ENCODE data around the gene CMTM4. TPM values are rescaled to one million over a fixed set of nuclear protein-coding genes. Genes with fewer than 3 reads are reported as not detected.
"Not testable (repeated sequence)": the region's sequence is repeated elsewhere in the genome, so short reads cannot be mapped to it uniquely, and the experiment has no call there.

CMTM4 gene
- polyA plus RNA-seq, 1 donor from 2014 or later: 27.2 TPM

GRCh38 chr16:66630561-66631260, 65.8 kb downstream of the CMTM4 start:
- H3K9me2 ChIP-seq (ENCODE audit: insufficient read depth, low read length); H3K27me3 ChIP-seq (ENCODE audit: insufficient read depth, low read depth, low read length); H2AFZ ChIP-seq (ENCODE audit: low read depth, low read length); H3K79me2 ChIP-seq (replicated peaks; ENCODE audit: insufficient read depth, low read length); H3K9ac ChIP-seq (ENCODE audit: low read length); H3K36me3 ChIP-seq (ENCODE audit: insufficient read depth, low read length); H3K4me2 ChIP-seq (ENCODE audit: low read length); H4K20me1 ChIP-seq (ENCODE audit: insufficient read depth); H3K4me3 ChIP-seq (ENCODE audit: low read length); H3K9me3 ChIP-seq (ENCODE audit: low read length); H3F3A ChIP-seq (ENCODE audit: insufficient read depth, low read length, poor library complexity, severe bottlenecking); H3K27ac ChIP-seq (ENCODE audit: low read length): not testable (repeated sequence)

- no peak overlapping the region for H2AFZ ChIP-seq (ENCODE audit: low read depth, low read length)
- no peaks in the 10 kb centered on the region for H3K9me2 ChIP-seq (ENCODE audit: insufficient read depth, low read length)
- H3K79me2 ChIP-seq (replicated peaks; ENCODE audit: insufficient read depth, low read length): no peaks in the 10 kb centered on the region
- H3K9ac ChIP-seq (ENCODE audit: low read length): no peak overlapping the region
- no peaks in the 10 kb centered on the region for H3K9me3 ChIP-seq (ENCODE audit: low read length)
- no peak overlapping the region for H3K4me2 ChIP-seq (ENCODE audit: low read length)
- no peaks in the 10 kb centered on the region for H3K36me3 ChIP-seq (ENCODE audit: insufficient read depth, low read length)
- H3F3A ChIP-seq (ENCODE audit: insufficient read depth, low read length, poor library complexity, severe bottlenecking): no peaks in the 10 kb centered on the region
- H3K27me3 ChIP-seq (ENCODE audit: insufficient read depth, low read depth, low read length): no peaks in the 10 kb centered on the region
- H3K27ac ChIP-seq (ENCODE audit: low read length): no peak overlapping the region
- TF ChIP-seq SMC3 (conservative IDR thresholded peaks at IDR 0.05; ENCODE audit: poor library complexity) (no peak), TAF1 (IDR thresholded peaks at IDR 0.05; ENCODE audit: low read depth) (no peak), RAD21 (conservative IDR thresholded peaks at IDR 0.05) (no peak), CTCF (IDR thresholded peaks at IDR 0.05; ENCODE audit: poor library complexity, severe bottlenecking) (no peak), MXI1 (conservative IDR thresholded peaks at IDR 0.05; ENCODE audit: poor library complexity, severe bottlenecking) (no peak), REST (IDR thresholded peaks at IDR 0.05; ENCODE audit: borderline replicate concordance) (no peak), EP300 (conservative IDR thresholded peaks at IDR 0.05; ENCODE audit: poor library complexity, severe bottlenecking) (no peak), EZH2 (IDR thresholded peaks at IDR 0.05; ENCODE audit: borderline replicate concordance, insufficient read depth, low read length, poor library complexity, severe bottlenecking) (no peak), POLR2AphosphoS5 (IDR thresholded peaks at IDR 0.05) (no peak)
- H4K20me1 ChIP-seq (ENCODE audit: insufficient read depth): no peaks in the 10 kb centered on the region
- H3K4me3 ChIP-seq (ENCODE audit: low read length): no peak overlapping the region
Observed at GRCh38 chr16:66629856-66630255, 66.7 kb downstream of the CMTM4 start.

- not testable (repeated sequence) for H3K4me2 ChIP-seq (ENCODE audit: low read length); H3K4me3 ChIP-seq (ENCODE audit: low read length); H4K20me1 ChIP-seq (ENCODE audit: insufficient read depth); H3K9ac ChIP-seq (ENCODE audit: low read length); H3K27me3 ChIP-seq (ENCODE audit: insufficient read depth, low read depth, low read length); H2AFZ ChIP-seq (ENCODE audit: low read depth, low read length); H3K9me3 ChIP-seq (ENCODE audit: low read length); H3F3A ChIP-seq (ENCODE audit: insufficient read depth, low read length, poor library complexity, severe bottlenecking); H3K36me3 ChIP-seq (ENCODE audit: insufficient read depth, low read length); H3K9me2 ChIP-seq (ENCODE audit: insufficient read depth, low read length); H3K27ac ChIP-seq (ENCODE audit: low read length); H3K79me2 ChIP-seq (replicated peaks; ENCODE audit: insufficient read depth, low read length)
Observed at GRCh38 chr16:66627611-66628378, 68.7 kb downstream of the CMTM4 start.
